HCT116 (cell line): ENCODE data around the gene FRAT2.

ENCODE experiments used
- CTCF ChIP-seq, 3 experiments: fragments of 200-600 bp in 1 of 3; sonication (generic) in 1 of 3; IDR thresholded peaks in 2 of 3; conservative IDR thresholded peaks in 1 of 3; 2 replicates each; pipeline ENCODE4 v1.5.1; 2012 to 2017; ENCODE audit warnings: low read depth in 2 of 3, low read length in 2 of 3, antibody characterized with exemption in 1 of 3, borderline replicate concordance in 1 of 3, control low read depth in 1 of 3, mild to moderate bottlenecking in 1 of 3, mixed read lengths in 1 of 3, mixed run types in 1 of 3, moderate library complexity in 1 of 3; ENCODE audit not compliant: insufficient read depth in 1 of 3
- ELF1 ChIP-seq: IDR thresholded peaks from 2 replicates; pipeline ENCODE4 v1.6.1; 2012; ENCODE audit warnings: low read depth, borderline replicate concordance
- EZH2phosphoT487 ChIP-seq: fragments of 200-600 bp; IDR thresholded peaks from 2 replicates; pipeline ENCODE4 v1.6.1; 2018; ENCODE audit warnings: antibody characterized with exemption, borderline replicate concordance
- SP1 ChIP-seq: IDR thresholded peaks from 2 replicates; pipeline ENCODE4 v1.6.1; 2012; ENCODE audit warnings: low read depth
- TF ChIP-seq, protein P1 (sequence below): IDR thresholded peaks from 2 replicates; pipeline ENCODE4 v1.6.1; 2012

- TF ChIP-seq SP1, result no peak
- TF ChIP-seq, protein P1, sequence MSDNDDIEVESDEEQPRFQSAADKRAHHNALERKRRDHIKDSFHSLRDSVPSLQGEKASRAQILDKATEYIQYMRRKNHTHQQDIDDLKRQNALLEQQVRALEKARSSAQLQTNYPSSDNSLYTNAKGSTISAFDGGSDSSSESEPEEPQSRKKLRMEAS, result no peak
- no peak for TF ChIP-seq ELF1
- no peak for TF ChIP-seq EZH2phosphoT487
- no peak for TF ChIP-seq CTCF (IDR thresholded peaks at IDR 0.05 in 2 of 3, conservative IDR thresholded peaks at IDR 0.05 in 1 of 3; ENCODE audit: borderline replicate concordance in 1 of 3, insufficient read depth in 1 of 3, low read depth in 2 of 3, low read length in 2 of 3)
Observed at GRCh38 chr10:97335188-97335619, 675 bp upstream of the FRAT2 start.
